ENCODE results near the gene SRSF9.
"Not testable (repeated sequence)": the region's sequence is repeated elsewhere in the genome, so short reads cannot be mapped to it uniquely, and the experiment has no call there.

The SRSF9 gene

GRCh38 chr12:120447992-120448391 is 21.6 kb downstream of the SRSF9 start:
- no peak for DNase-seq

- DNase-seq: not testable (repeated sequence)
Observed at GRCh38 chr12:120446844-120447178, 22.7 kb downstream of the SRSF9 start.

- peak; percentile 90 for DNase-seq
Observed at GRCh38 chr12:120445911-120446843, 23.4 kb downstream of the SRSF9 start, which contains the start of the genes GATC and TRIAP1. Gene GATC, plus strand, starts transcription at chr12:120446444. Its CDS starts 37 bp downstream, at chr12:120446481. Gene TRIAP1, minus strand, starts transcription at chr12:120446384. Its CDS starts 12 bp downstream, at chr12:120446372.

- no peak for DNase-seq
Observed at GRCh38 chr12:120444676-120445075, 24.9 kb downstream of the SRSF9 start.

GRCh38 chr12:120439646-120440247 is 29.8 kb downstream of the SRSF9 start:
- DNase-seq: peak; percentile 81

- DNase-seq: no peak
Observed at GRCh38 chr12:120438495-120439198, 30.9 kb downstream of the SRSF9 start.

GRCh38 chr12:120437735-120438494 is 31.6 kb downstream of the SRSF9 start, which contains the start of gene COX6A1:
Gene COX6A1, plus strand, starts transcription at chr12:120438113. Its CDS starts 14 bp downstream, at chr12:120438127.
- DNase-seq: peak; percentile 99

- DNase-seq: no peak
Observed at GRCh38 chr12:120432772-120433525, 36.6 kb downstream of the SRSF9 start.

GRCh38 chr12:120429368-120429767 is 40.2 kb downstream of the SRSF9 start:
- no peak for DNase-seq

GRCh38 chr12:120428597-120429229 is 40.8 kb downstream of the SRSF9 start:
- DNase-seq: no peak

- DNase-seq: no peak
Observed at GRCh38 chr12:120425797-120426196, 43.8 kb downstream of the SRSF9 start.

GRCh38 chr12:120422892-120423456 is 46.6 kb downstream of the SRSF9 start:
- DNase-seq: no peak

GRCh38 chr12:120421701-120422100 is 47.8 kb downstream of the SRSF9 start:
- no peak for DNase-seq

GRCh38 chr12:120417917-120418580 is 51.5 kb downstream of the SRSF9 start:
- DNase-seq: no peak

- DNase-seq: no peak
Observed at GRCh38 chr12:120416490-120417216, 52.9 kb downstream of the SRSF9 start.

- no peak for DNase-seq
Observed at GRCh38 chr12:120413901-120414695, 55.5 kb downstream of the SRSF9 start.

GRCh38 chr12:120412421-120412820 is 57.1 kb downstream of the SRSF9 start:
- DNase-seq: no peak
